IMR-90 (cell line): ENCODE measurements around the gene GPR149. TPM values are rescaled to one million over a fixed set of nuclear protein-coding genes. Genes with fewer than 3 reads are reported as not detected.

ENCODE experiments used
- ATAC-seq: fragments of 200-7000 bp; cut with Tn5 transposase; 2 replicates; pipeline ENCODE4 v1.9.1; 2020; ENCODE audit warnings: low read depth, mild to moderate bottlenecking, moderate library complexity
- BruUV-seq: library from RNA; stranded (reverse); fragments of 400-500 nt; replicated peaks from 2 replicates; lab custom pipeline; 2021; lab: Mats Ljungman, UMichigan
- CTCF ChIA-PET: fragments of 300-600 bp; formaldehyde crosslinking; extraction: SDS; loops from one replicate; lab custom pipeline; 2021; ENCODE audit warnings: antibody characterized with exemption; lab: Yijun Ruan, JAX
- POLR2A ChIA-PET: fragments of 300-600 bp; sonication (Branson Sonifier 250); formaldehyde crosslinking; loops from one replicate; lab custom pipeline; 2022; ENCODE audit warnings: antibody characterized with exemption; ENCODE audit not compliant: unreplicated experiment; lab: Charles Lee
- DNase-seq: peaks from one replicate; pipeline ENCODE4 v3.0.0; 2013
- H2AFZ ChIP-seq: replicated peaks from 2 replicates; pipeline ENCODE3; 2013; ENCODE audit warnings: low read length, mild to moderate bottlenecking; ENCODE audit not compliant: poor library complexity
- H2AK5ac ChIP-seq: 2 replicates; pipeline ENCODE4 v1.6.1; 2013; ENCODE audit warnings: low read depth, low read length, inconsistent platforms
- H2AK9ac ChIP-seq: replicated peaks from 2 replicates; pipeline ENCODE3; 2013; ENCODE audit warnings: mild to moderate bottlenecking, low read depth, low read length, moderate library complexity; ENCODE audit not compliant: poor library complexity
- H2BK120ac ChIP-seq: 2 replicates; pipeline ENCODE4 v1.6.1; 2013; ENCODE audit warnings: low read depth, low read length, inconsistent platforms
- H2BK15ac ChIP-seq: 3 replicates; pipeline ENCODE4 v1.6.1; 2013; ENCODE audit warnings: low read depth, low read length, inconsistent platforms
- H2BK20ac ChIP-seq: 2 replicates; pipeline ENCODE4 v1.6.1; 2013; ENCODE audit warnings: low read depth, mild to moderate bottlenecking, inconsistent platforms, low read length, moderate library complexity
- H2BK5ac ChIP-seq: 2 replicates; pipeline ENCODE4 v1.6.1; 2013; ENCODE audit warnings: mild to moderate bottlenecking, low read depth, low read length, inconsistent platforms; ENCODE audit not compliant: poor library complexity, severe bottlenecking
- H3K14ac ChIP-seq: replicated peaks from 2 replicates; pipeline ENCODE4 v1.6.1; 2013; ENCODE audit warnings: low read depth, low read length, inconsistent platforms
- H3K18ac ChIP-seq: 2 replicates; pipeline ENCODE4 v1.6.1; 2013; ENCODE audit warnings: low read depth, low read length, control low read depth
- H3K23ac ChIP-seq: 2 replicates; pipeline ENCODE4 v1.6.1; 2013; ENCODE audit warnings: low read depth, low read length, inconsistent platforms
- H3K27ac ChIP-seq: 2 replicates; pipeline ENCODE4 v1.5.1; 2013; ENCODE audit warnings: mild to moderate bottlenecking, control low read depth, low read length; ENCODE audit not compliant: insufficient read depth
- H3K27me3 ChIP-seq: 2 replicates; pipeline ENCODE4 v1.6.1; 2013; ENCODE audit warnings: low read length; ENCODE audit not compliant: control insufficient read depth, insufficient read depth
- H3K36me3 ChIP-seq: 2 replicates; pipeline ENCODE4 v1.6.1; 2013; ENCODE audit warnings: low read length, mixed read lengths; ENCODE audit not compliant: control insufficient read depth, insufficient read depth
- H3K4ac ChIP-seq: 2 replicates; pipeline ENCODE4 v1.6.1; 2013; ENCODE audit warnings: low read depth, low read length, inconsistent platforms
- H3K4me1 ChIP-seq: 2 replicates; pipeline ENCODE4 v1.6.1; 2013; ENCODE audit warnings: low read length, mixed read lengths; ENCODE audit not compliant: control insufficient read depth, insufficient read depth
- H3K4me2 ChIP-seq: 2 replicates; pipeline ENCODE4 v1.6.1; 2013; ENCODE audit warnings: low read depth, mild to moderate bottlenecking, control low read depth, low read length, moderate library complexity
- H3K4me3 ChIP-seq: 2 replicates; pipeline ENCODE4 v1.5.1; 2013; ENCODE audit warnings: low read depth, mild to moderate bottlenecking, control low read depth, low read length, moderate library complexity; ENCODE audit not compliant: insufficient read depth
- H3K56ac ChIP-seq: 2 replicates; pipeline ENCODE4 v1.6.1; 2013; ENCODE audit warnings: low read length, inconsistent platforms; ENCODE audit not compliant: insufficient read depth; ENCODE audit errors: extremely low read depth
- H3K79me1 ChIP-seq, 2 experiments: 2 replicates each; pipeline ENCODE4 v1.6.1; 2013; ENCODE audit warnings: low read length in 2 of 2, inconsistent platforms in 1 of 2, low read depth in 1 of 2
- H3K9ac ChIP-seq: 2 replicates; pipeline ENCODE4 v1.6.1; 2013; ENCODE audit warnings: low read depth, low read length, control low read depth
- H3K9me1 ChIP-seq: 2 replicates; pipeline ENCODE4 v1.6.1; 2013; ENCODE audit warnings: low read length, inconsistent platforms; ENCODE audit not compliant: insufficient read depth
- H3K9me3 ChIP-seq: 2 replicates; pipeline ENCODE4 v1.6.1; 2013; ENCODE audit warnings: low read length; ENCODE audit not compliant: control insufficient read depth, insufficient read depth
- H4K20me1 ChIP-seq: 2 replicates; pipeline ENCODE4 v1.6.1; 2013; ENCODE audit warnings: low read length, inconsistent platforms; ENCODE audit not compliant: insufficient read depth
- H4K5ac ChIP-seq: 2 replicates; pipeline ENCODE4 v1.6.1; 2013; ENCODE audit warnings: mild to moderate bottlenecking, low read depth, low read length, control low read depth
- H4K8ac ChIP-seq, 2 experiments: 2 replicates each; pipeline ENCODE4 v1.6.1; 2013; ENCODE audit warnings: low read depth in 2 of 2, low read length in 2 of 2, control low read depth in 1 of 2, inconsistent platforms in 1 of 2
- H4K91ac ChIP-seq: 2 replicates; pipeline ENCODE4 v1.6.1; 2013; ENCODE audit warnings: low read depth, low read length, inconsistent platforms; ENCODE audit not compliant: insufficient read depth
- BHLHE40 ChIP-seq: fragments of 150-350 bp; IDR thresholded peaks from 2 replicates; pipeline ENCODE4 v1.6.1; 2016; ENCODE audit warnings: mild to moderate bottlenecking, low read depth, low read length
- CEBPB ChIP-seq: IDR thresholded peaks from 2 replicates; pipeline ENCODE4 v1.6.1; 2012; ENCODE audit warnings: low read depth, low read length, improper control_type of control experiment
- CHD1 ChIP-seq: IDR thresholded peaks from 2 replicates; pipeline ENCODE4 v1.6.1; 2012; ENCODE audit warnings: low read depth, low read length, improper control_type of control experiment
- FOS ChIP-seq: fragments of 150-350 bp; IDR thresholded peaks from 2 replicates; pipeline ENCODE4 v1.6.1; 2016; ENCODE audit warnings: low read depth, low read length
- MAFK ChIP-seq: IDR thresholded peaks from 2 replicates; pipeline ENCODE4 v1.6.1; 2012; ENCODE audit warnings: low read depth, low read length, improper control_type of control experiment
- MAZ ChIP-seq: IDR thresholded peaks from 2 replicates; pipeline ENCODE4 v1.6.1; 2012; ENCODE audit warnings: low read depth, mild to moderate bottlenecking, low read length, improper control_type of control experiment, moderate library complexity, borderline replicate concordance
- MXI1 ChIP-seq: IDR thresholded peaks from 2 replicates; pipeline ENCODE4 v1.6.1; 2012; ENCODE audit warnings: low read depth, mild to moderate bottlenecking, low read length, moderate library complexity, borderline replicate concordance
- NFE2L2 ChIP-seq: fragments of 150-350 bp; IDR thresholded peaks from 2 replicates; pipeline ENCODE4 v1.6.1; 2016; ENCODE audit warnings: low read depth, mild to moderate bottlenecking, low read length
- POLR2A ChIP-seq: IDR thresholded peaks from 2 replicates; pipeline ENCODE4 v1.6.1; 2012; ENCODE audit warnings: mild to moderate bottlenecking, low read depth, low read length
- RAD21 ChIP-seq: IDR thresholded peaks from 2 replicates; pipeline ENCODE4 v1.6.1; 2012; ENCODE audit warnings: low read length, improper control_type of control experiment
- RCOR1 ChIP-seq: IDR thresholded peaks from 2 replicates; pipeline ENCODE4 v1.6.1; 2012; ENCODE audit warnings: mild to moderate bottlenecking, low read length, improper control_type of control experiment; ENCODE audit not compliant: insufficient replicate concordance
- RFX5 ChIP-seq: IDR thresholded peaks from 2 replicates; pipeline ENCODE4 v1.8.0; 2012; ENCODE audit warnings: low read depth, mild to moderate bottlenecking, low read length, moderate library complexity
- SMC3 ChIP-seq: fragments of 150-350 bp; IDR thresholded peaks from 2 replicates; pipeline ENCODE4 v1.6.1; 2016; ENCODE audit warnings: low read depth, mild to moderate bottlenecking, antibody characterized with exemption, low read length, moderate library complexity
- WGBS, 2 experiments: methylation state at CpG; one replicate each; pipeline versions ENCODE4 v1.1.5 to v1.1.7; 2013; ENCODE audit warnings: missing lambda C conversion rate in 2 of 2; ENCODE audit not compliant: insufficient read length in 1 of 2; ENCODE audit errors: extremely low coverage in 2 of 2; 5-methylcytosine and 5-hydroxymethylcytosine counted together
- dilution Hi-C: fragments of 300-500 bp; cut with HindIII; formaldehyde crosslinking; loops from one replicate; pipeline ENCODE4 v1.14.3; 2018; ENCODE audit warnings: low sequenced_read_pairs; ENCODE audit not compliant: unreplicated experiment
- in situ Hi-C: fragments of 300-500 bp; cut with MboI; formaldehyde crosslinking; loops from 3 replicates; pipeline ENCODE4 v1.14.3; 2019; ENCODE audit warnings: low sequenced_read_pairs, inconsistent platforms, mixed read lengths
- intact Hi-C: fragments of 100-400 bp; cut with micrococcal nuclease; formaldehyde crosslinking; loops from 2 replicates; pipeline ENCODE4 v1.10.0; 2022
- polyA plus RNA-seq, 3 experiments: library from polyadenylated mRNA; depleted of rRNA; stranded (reverse); fragments of >200 nt; gene quantifications; 2 replicates each; pipeline ENCODE4 v1.2.3, GENCODE V29; 2012; ENCODE audit warnings: low replicate concordance in 1 of 3
- total RNA-seq: library from RNA; depleted of rRNA; stranded (reverse); fragments of >200 nt; gene quantifications from 2 replicates; pipeline ENCODE4 v1.2.3, GENCODE V29; 2012
- TF ChIP-seq, protein P1 (sequence below): fragments of 150-350 bp; IDR thresholded peaks from 2 replicates; pipeline ENCODE4 v1.6.1; 2016; ENCODE audit warnings: low read depth, mild to moderate bottlenecking, low read length, moderate library complexity, borderline replicate concordance
- TF ChIP-seq, protein P2 (sequence below): conservative IDR thresholded peaks from 2 replicates; pipeline ENCODE4 v1.5.1; 2012; ENCODE audit warnings: mild to moderate bottlenecking, low read depth, low read length, improper control_type of control experiment
- TF ChIP-seq, protein P3 (sequence below): fragments of 150-350 bp; IDR thresholded peaks from 2 replicates; pipeline ENCODE4 v1.6.1; 2017; ENCODE audit warnings: mild to moderate bottlenecking, antibody characterized with exemption, low read length, low read depth

GPR149 gene
- total and polyA plus RNA-seq, 2 of the 4 experiments (the other 2 are of a cell fraction) = not detected

- Histone ChIP-seq H4K91ac (no peak overlapping the region), H2BK20ac (no peak overlapping the region), H2AK5ac (no peak overlapping the region), H3K27me3 (peaks cover 7% of the 10 kb centered on the region; the same call in 1 of the 2 replicates), H3K27ac (no peak overlapping the region), H3K9ac (no peak overlapping the region), H3K56ac (no peak overlapping the region), H3K4me2 (no peak overlapping the region), H3K4me1 (no peaks in the 10 kb centered on the region), H3K4me3 (no peak overlapping the region), H2BK120ac (no peak overlapping the region), H3K36me3 (no peaks in the 10 kb centered on the region), H2AFZ (no peak overlapping the region), H2AK9ac (no peak overlapping the region), H3K9me3 (no peaks in the 10 kb centered on the region), H4K8ac (no peak overlapping the region), H3K9me1 (no peaks in the 10 kb centered on the region), H3K18ac (no peak overlapping the region), H3K4ac (no peak overlapping the region), H2BK5ac (no peak overlapping the region), H4K5ac (no peak overlapping the region), H3K23ac (no peak overlapping the region), H3K79me1 (no peaks in the 10 kb centered on the region), H3K14ac (no peak overlapping the region), H4K20me1 (no peaks in the 10 kb centered on the region), H2BK15ac (no peak overlapping the region)
- TF ChIP-seq, protein P1, sequence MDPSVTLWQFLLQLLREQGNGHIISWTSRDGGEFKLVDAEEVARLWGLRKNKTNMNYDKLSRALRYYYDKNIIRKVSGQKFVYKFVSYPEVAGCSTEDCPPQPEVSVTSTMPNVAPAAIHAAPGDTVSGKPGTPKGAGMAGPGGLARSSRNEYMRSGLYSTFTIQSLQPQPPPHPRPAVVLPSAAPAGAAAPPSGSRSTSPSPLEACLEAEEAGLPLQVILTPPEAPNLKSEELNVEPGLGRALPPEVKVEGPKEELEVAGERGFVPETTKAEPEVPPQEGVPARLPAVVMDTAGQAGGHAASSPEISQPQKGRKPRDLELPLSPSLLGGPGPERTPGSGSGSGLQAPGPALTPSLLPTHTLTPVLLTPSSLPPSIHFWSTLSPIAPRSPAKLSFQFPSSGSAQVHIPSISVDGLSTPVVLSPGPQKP = no peak
- TF ChIP-seq SMC3 = no peak
- no peak for TF ChIP-seq NFE2L2
- no peak for TF ChIP-seq MXI1
- no peak for TF ChIP-seq MAZ
- TF ChIP-seq, protein P2, sequence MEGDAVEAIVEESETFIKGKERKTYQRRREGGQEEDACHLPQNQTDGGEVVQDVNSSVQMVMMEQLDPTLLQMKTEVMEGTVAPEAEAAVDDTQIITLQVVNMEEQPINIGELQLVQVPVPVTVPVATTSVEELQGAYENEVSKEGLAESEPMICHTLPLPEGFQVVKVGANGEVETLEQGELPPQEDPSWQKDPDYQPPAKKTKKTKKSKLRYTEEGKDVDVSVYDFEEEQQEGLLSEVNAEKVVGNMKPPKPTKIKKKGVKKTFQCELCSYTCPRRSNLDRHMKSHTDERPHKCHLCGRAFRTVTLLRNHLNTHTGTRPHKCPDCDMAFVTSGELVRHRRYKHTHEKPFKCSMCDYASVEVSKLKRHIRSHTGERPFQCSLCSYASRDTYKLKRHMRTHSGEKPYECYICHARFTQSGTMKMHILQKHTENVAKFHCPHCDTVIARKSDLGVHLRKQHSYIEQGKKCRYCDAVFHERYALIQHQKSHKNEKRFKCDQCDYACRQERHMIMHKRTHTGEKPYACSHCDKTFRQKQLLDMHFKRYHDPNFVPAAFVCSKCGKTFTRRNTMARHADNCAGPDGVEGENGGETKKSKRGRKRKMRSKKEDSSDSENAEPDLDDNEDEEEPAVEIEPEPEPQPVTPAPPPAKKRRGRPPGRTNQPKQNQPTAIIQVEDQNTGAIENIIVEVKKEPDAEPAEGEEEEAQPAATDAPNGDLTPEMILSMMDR = no peak
- TF ChIP-seq RAD21 = no peak
- no peak for TF ChIP-seq BHLHE40
- TF ChIP-seq FOS = no peak
- TF ChIP-seq CEBPB = no peak
- no peak for TF ChIP-seq POLR2A
- TF ChIP-seq, protein P3, sequence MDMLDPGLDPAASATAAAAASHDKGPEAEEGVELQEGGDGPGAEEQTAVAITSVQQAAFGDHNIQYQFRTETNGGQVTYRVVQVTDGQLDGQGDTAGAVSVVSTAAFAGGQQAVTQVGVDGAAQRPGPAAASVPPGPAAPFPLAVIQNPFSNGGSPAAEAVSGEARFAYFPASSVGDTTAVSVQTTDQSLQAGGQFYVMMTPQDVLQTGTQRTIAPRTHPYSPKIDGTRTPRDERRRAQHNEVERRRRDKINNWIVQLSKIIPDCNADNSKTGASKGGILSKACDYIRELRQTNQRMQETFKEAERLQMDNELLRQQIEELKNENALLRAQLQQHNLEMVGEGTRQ = no peak
- TF ChIP-seq RCOR1 = no peak
- no peak for TF ChIP-seq MAFK
- no peak for TF ChIP-seq CHD1
- no peak for TF ChIP-seq RFX5
- intact Hi-C loops (no loop called here), dilution Hi-C loops (no loop called here), in situ Hi-C loops (no loop called here)
- no TSS peak for BruUV-seq
- DNase-seq (no peak), ATAC-seq (no peak)
- ChIA-PET CTCF (no interaction called here), POLR2A (no interaction called here)
- no CpG with 5 or more reads among the region's 2 CpGs for WGBS, 2 experiments
Observed at GRCh38 chr3:154431043-154431442, 1.1 kb upstream of the GPR149 start.
